HEK293 (cell line): ENCODE measurements around the gene ZNF609.

Source experiments
- CTCF ChIA-PET: fragments of 350-600 bp; formaldehyde crosslinking; extraction: SDS; loops from one replicate; lab custom pipeline; 2021; ENCODE audit warnings: antibody characterized with exemption; lab: Yijun Ruan, JAX
- POLR2A ChIA-PET: fragments of 300-600 bp; formaldehyde crosslinking; extraction: SDS; loops from one replicate; lab custom pipeline; 2020; ENCODE audit warnings: antibody characterized with exemption, inconsistent platforms; lab: Yijun Ruan, JAX
- H3K27ac ChIP-seq: fragments of 200-500 bp; sonication (Bioruptor generic); 2 replicates; pipeline ENCODE4 v1.5.1; 2014; ENCODE audit warnings: low read depth, low read length, control low read depth, inconsistent platforms; ENCODE audit errors: extremely low read depth
- H3K36me3 ChIP-seq, 2 experiments: fragments of 200-500 bp in 1 of 2; sonication (Bioruptor generic) in 1 of 2; 1 replicate in 1 of 2; 2 replicates in 1 of 2; pipeline ENCODE4 v1.5.1; 2014 to 2017; ENCODE audit warnings: inconsistent platforms in 2 of 2, low read length in 2 of 2; ENCODE audit not compliant: control insufficient read depth in 2 of 2, insufficient read depth in 1 of 2
- H3K4me1 ChIP-seq: fragments of 200-500 bp; sonication (Bioruptor generic); 2 replicates; pipeline ENCODE4 v1.5.1; 2014; ENCODE audit warnings: mild to moderate bottlenecking, low read length, inconsistent platforms; ENCODE audit not compliant: control insufficient read depth, insufficient read depth
- H3K4me3 ChIP-seq: 2 replicates; pipeline ENCODE4 v1.5.1; 2011; ENCODE audit warnings: low read depth, mild to moderate bottlenecking, control low read depth, low read length, moderate library complexity
- H3K9me3 ChIP-seq: fragments of 200-500 bp; sonication (Bioruptor generic); 2 replicates; pipeline ENCODE4 v1.5.1; 2014; ENCODE audit warnings: low read depth, low read length, inconsistent platforms; ENCODE audit not compliant: control insufficient read depth, insufficient read depth
- EGR2 ChIP-seq: fragments of 450-650 bp; formaldehyde crosslinking; IDR thresholded peaks from 2 replicates; pipeline ENCODE4 v1.5.1; 2016; ENCODE audit warnings: low read depth, missing biosample characterization, missing genetic modification characterization
- GFI1B ChIP-seq: fragments of 450-650 bp; formaldehyde crosslinking; IDR thresholded peaks from 2 replicates; pipeline ENCODE4 v1.5.1; 2016; ENCODE audit warnings: missing biosample characterization, missing genetic modification characterization
- GLI2 ChIP-seq: fragments of 450-650 bp; formaldehyde crosslinking; IDR thresholded peaks from 2 replicates; pipeline ENCODE4; 2017; ENCODE audit warnings: missing biosample characterization, missing genetic modification characterization, low read depth, borderline replicate concordance
- HIC1 ChIP-seq: fragments of 450-650 bp; formaldehyde crosslinking; IDR thresholded peaks from 2 replicates; pipeline ENCODE4 v1.5.1; 2016; ENCODE audit warnings: missing biosample characterization, missing genetic modification characterization
- HOXD13 ChIP-seq: sonication (generic); formaldehyde crosslinking; IDR thresholded peaks from 2 replicates; pipeline ENCODE4 v1.8.0; 2022; ENCODE audit warnings: missing genetic modification reagents, borderline replicate concordance
- IKZF3 ChIP-seq: fragments of 450-650 bp; IDR thresholded peaks from 2 replicates; pipeline ENCODE4 v1.5.0; 2018; ENCODE audit warnings: missing biosample characterization, mild to moderate bottlenecking, missing genetic modification characterization, moderate library complexity
- RBAK ChIP-seq: fragments of 450-650 bp; formaldehyde crosslinking; IDR thresholded peaks from 2 replicates; pipeline ENCODE4 v1.5.1; 2016; ENCODE audit warnings: missing biosample characterization, missing genetic modification characterization
- SCRT1 ChIP-seq: fragments of 450-650 bp; formaldehyde crosslinking; IDR thresholded peaks from 2 replicates; pipeline ENCODE4 v1.5.1; 2016; ENCODE audit warnings: missing biosample characterization, missing genetic modification characterization, borderline replicate concordance
- ZBTB8A ChIP-seq: fragments of 450-650 bp; formaldehyde crosslinking; IDR thresholded peaks from 2 replicates; pipeline ENCODE4 v1.5.1; 2016; ENCODE audit warnings: missing biosample characterization, missing genetic modification characterization
- ZFP37 ChIP-seq: fragments of 450-650 bp; formaldehyde crosslinking; IDR thresholded peaks from 2 replicates; pipeline ENCODE4 v1.5.1; 2016; ENCODE audit warnings: missing biosample characterization, missing genetic modification characterization
- ZFP41 ChIP-seq: fragments of 450-650 bp; formaldehyde crosslinking; IDR thresholded peaks from 2 replicates; pipeline ENCODE4 v1.5.1; 2016; ENCODE audit warnings: missing biosample characterization, missing genetic modification characterization, borderline replicate concordance
- ZNF140 ChIP-seq: fragments of 450-650 bp; formaldehyde crosslinking; IDR thresholded peaks from 2 replicates; pipeline ENCODE4 v1.5.1; 2016; ENCODE audit warnings: missing biosample characterization, missing genetic modification characterization
- ZNF155 ChIP-seq: fragments of 450-650 bp; formaldehyde crosslinking; IDR thresholded peaks from 2 replicates; pipeline ENCODE4 v1.5.1; 2016; ENCODE audit warnings: missing biosample characterization, missing genetic modification characterization
- ZNF211 ChIP-seq: fragments of 450-650 bp; formaldehyde crosslinking; IDR thresholded peaks from 2 replicates; pipeline ENCODE4 v1.5.1; 2016; ENCODE audit warnings: low read depth, missing biosample characterization, missing genetic modification characterization
- ZNF292 ChIP-seq: fragments of 450-650 bp; formaldehyde crosslinking; IDR thresholded peaks from 2 replicates; pipeline ENCODE4 v1.5.1; 2016; ENCODE audit warnings: low read depth, missing biosample characterization, missing genetic modification characterization, borderline replicate concordance
- ZNF366 ChIP-seq: fragments of 450-650 bp; formaldehyde crosslinking; conservative IDR thresholded peaks from 2 replicates; pipeline ENCODE4 v1.5.1; 2016; ENCODE audit warnings: missing biosample characterization, missing genetic modification characterization
- ZNF423 ChIP-seq: fragments of 450-650 bp; formaldehyde crosslinking; IDR thresholded peaks from 2 replicates; pipeline ENCODE4 v1.5.1; 2016; ENCODE audit warnings: missing biosample characterization, missing genetic modification characterization
- ZNF433 ChIP-seq: fragments of 450-650 bp; formaldehyde crosslinking; IDR thresholded peaks from 2 replicates; pipeline ENCODE4 v1.5.1; 2016; ENCODE audit warnings: missing biosample characterization, missing genetic modification characterization, low read depth
- ZNF521 ChIP-seq: fragments of 450-650 bp; formaldehyde crosslinking; IDR thresholded peaks from 2 replicates; pipeline ENCODE4 v1.5.1; 2017; ENCODE audit warnings: missing biosample characterization, mild to moderate bottlenecking, missing genetic modification characterization
- ZNF544 ChIP-seq: fragments of 450-650 bp; formaldehyde crosslinking; IDR thresholded peaks from 2 replicates; pipeline ENCODE4 v1.5.0; 2017; ENCODE audit warnings: missing biosample characterization, missing genetic modification characterization
- ZNF596 ChIP-seq: fragments of 450-650 bp; IDR thresholded peaks from 2 replicates; pipeline ENCODE4 v1.5.0; 2018; ENCODE audit warnings: missing biosample characterization, mild to moderate bottlenecking, missing genetic modification characterization, moderate library complexity
- ZNF600 ChIP-seq: fragments of 450-650 bp; formaldehyde crosslinking; IDR thresholded peaks from 2 replicates; pipeline ENCODE4 v1.5.1; 2016; ENCODE audit warnings: missing biosample characterization, missing genetic modification characterization
- ZNF610 ChIP-seq: fragments of 450-650 bp; formaldehyde crosslinking; IDR thresholded peaks from 2 replicates; pipeline ENCODE4 v1.5.1; 2016; ENCODE audit warnings: missing biosample characterization, missing genetic modification characterization, borderline replicate concordance
- ZNF704 ChIP-seq: fragments of 450-650 bp; formaldehyde crosslinking; IDR thresholded peaks from 2 replicates; pipeline ENCODE4 v1.5.1; 2016; ENCODE audit warnings: missing biosample characterization, missing genetic modification characterization
- ZNF707 ChIP-seq: fragments of 450-650 bp; formaldehyde crosslinking; IDR thresholded peaks from 2 replicates; pipeline ENCODE4 v1.5.1; 2016; ENCODE audit warnings: missing biosample characterization, missing genetic modification characterization
- ZNF777 ChIP-seq: fragments of 450-650 bp; formaldehyde crosslinking; IDR thresholded peaks from 2 replicates; pipeline ENCODE4 v1.5.1; 2017; ENCODE audit warnings: missing biosample characterization, missing genetic modification characterization, borderline replicate concordance
- ZNF791 ChIP-seq: fragments of 450-650 bp; formaldehyde crosslinking; IDR thresholded peaks from 2 replicates; pipeline ENCODE4 v1.5.1; 2016; ENCODE audit warnings: missing biosample characterization, missing genetic modification characterization
- TF ChIP-seq, protein P1 (sequence below): fragments of 450-650 bp; formaldehyde crosslinking; IDR thresholded peaks from 2 replicates; pipeline ENCODE4 v1.5.1; 2016; ENCODE audit warnings: missing biosample characterization, missing genetic modification characterization
- TF ChIP-seq, protein P2 (sequence below): fragments of 450-650 bp; formaldehyde crosslinking; IDR thresholded peaks from 2 replicates; pipeline ENCODE4 v1.5.1; 2016; ENCODE audit warnings: missing biosample characterization, missing genetic modification characterization
- TF ChIP-seq, protein P3 (sequence below): fragments of 450-650 bp; formaldehyde crosslinking; IDR thresholded peaks from 2 replicates; pipeline ENCODE4 v1.5.1; 2017; ENCODE audit warnings: missing biosample characterization, missing genetic modification characterization

Gene ZNF609

DNA sequence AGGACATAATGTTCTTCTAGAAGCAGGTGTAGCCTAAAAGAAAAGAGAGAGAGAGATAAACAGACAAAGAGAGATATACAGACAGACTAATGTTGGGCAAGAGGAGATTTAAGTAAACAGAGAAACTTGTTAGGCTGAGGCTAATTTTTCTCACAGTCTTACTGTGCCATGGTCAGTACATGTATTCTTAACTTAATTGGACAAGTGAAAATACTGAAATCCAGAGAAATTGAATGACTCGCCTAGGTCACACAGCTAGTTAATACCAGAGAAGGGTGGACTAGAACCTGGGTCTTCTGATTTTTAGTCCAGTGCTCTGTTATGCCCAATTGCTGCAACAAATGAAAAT is 6.7 kb upstream of the ZNF609 start:
- ChIA-PET CTCF (no interaction called here), POLR2A (no interaction called here)
- Histone ChIP-seq H3K4me1 (peaks cover 16% of the 10 kb centered on the region), H3K9me3 (no peaks in the 10 kb centered on the region), H3K36me3 (no peaks in the 10 kb centered on the region; a peak in 1 of 3 replicates), H3K27ac (no peak overlapping the region), H3K4me3 (no peak overlapping the region)
- TF ChIP-seq ZBTB8A (tag by site-specific recombination) (no peak), ZNF211 (tag by site-specific recombination) (no peak), ZNF704 (tag by site-specific recombination) (no peak), ZNF610 (tag by site-specific recombination) (no peak), ZNF292 (tag by site-specific recombination) (no peak), HOXD13 (CRISPR knock-in tag) (no peak), SCRT1 (tag by site-specific recombination) (no peak), ZNF596 (no peak), ZNF791 (tag by site-specific recombination) (no peak), ZNF140 (tag by site-specific recombination) (no peak), ZNF707 (no peak), ZNF366 (no peak), EGR2 (no peak), GFI1B (no peak)
- TF ChIP-seq, protein P1, sequence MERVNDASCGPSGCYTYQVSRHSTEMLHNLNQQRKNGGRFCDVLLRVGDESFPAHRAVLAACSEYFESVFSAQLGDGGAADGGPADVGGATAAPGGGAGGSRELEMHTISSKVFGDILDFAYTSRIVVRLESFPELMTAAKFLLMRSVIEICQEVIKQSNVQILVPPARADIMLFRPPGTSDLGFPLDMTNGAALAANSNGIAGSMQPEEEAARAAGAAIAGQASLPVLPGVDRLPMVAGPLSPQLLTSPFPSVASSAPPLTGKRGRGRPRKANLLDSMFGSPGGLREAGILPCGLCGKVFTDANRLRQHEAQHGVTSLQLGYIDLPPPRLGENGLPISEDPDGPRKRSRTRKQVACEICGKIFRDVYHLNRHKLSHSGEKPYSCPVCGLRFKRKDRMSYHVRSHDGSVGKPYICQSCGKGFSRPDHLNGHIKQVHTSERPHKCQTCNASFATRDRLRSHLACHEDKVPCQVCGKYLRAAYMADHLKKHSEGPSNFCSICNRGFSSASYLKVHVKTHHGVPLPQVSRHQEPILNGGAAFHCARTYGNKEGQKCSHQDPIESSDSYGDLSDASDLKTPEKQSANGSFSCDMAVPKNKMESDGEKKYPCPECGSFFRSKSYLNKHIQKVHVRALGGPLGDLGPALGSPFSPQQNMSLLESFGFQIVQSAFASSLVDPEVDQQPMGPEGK (tag by site-specific recombination), result no peak
- TF ChIP-seq, protein P2, sequence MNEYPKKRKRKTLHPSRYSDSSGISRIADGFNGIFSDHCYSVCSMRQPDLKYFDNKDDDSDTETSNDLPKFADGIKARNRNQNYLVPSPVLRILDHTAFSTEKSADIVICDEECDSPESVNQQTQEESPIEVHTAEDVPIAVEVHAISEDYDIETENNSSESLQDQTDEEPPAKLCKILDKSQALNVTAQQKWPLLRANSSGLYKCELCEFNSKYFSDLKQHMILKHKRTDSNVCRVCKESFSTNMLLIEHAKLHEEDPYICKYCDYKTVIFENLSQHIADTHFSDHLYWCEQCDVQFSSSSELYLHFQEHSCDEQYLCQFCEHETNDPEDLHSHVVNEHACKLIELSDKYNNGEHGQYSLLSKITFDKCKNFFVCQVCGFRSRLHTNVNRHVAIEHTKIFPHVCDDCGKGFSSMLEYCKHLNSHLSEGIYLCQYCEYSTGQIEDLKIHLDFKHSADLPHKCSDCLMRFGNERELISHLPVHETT (tag by site-specific recombination), result no peak

DNA sequence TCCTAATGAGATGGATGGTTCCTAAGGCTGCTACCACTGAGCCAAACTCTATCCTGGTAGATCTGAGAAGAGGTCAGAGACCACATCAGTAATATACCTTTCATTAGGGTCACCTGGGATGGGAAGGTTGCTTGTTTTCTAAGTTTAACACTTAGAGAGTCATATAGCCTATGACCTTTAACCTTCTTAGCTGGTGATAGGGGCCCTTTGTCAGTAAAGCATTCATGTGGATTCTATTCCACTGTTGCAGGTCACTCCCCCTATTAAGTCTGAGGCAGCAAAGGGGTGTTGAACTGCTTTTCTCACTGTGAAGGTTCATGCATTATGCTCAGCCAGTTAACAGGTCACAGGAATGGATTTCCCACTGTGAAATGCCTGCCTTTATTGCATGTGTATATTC is 6.1 kb upstream of the ZNF609 start:
- Histone ChIP-seq H3K9me3 (no peaks in the 10 kb centered on the region), H3K36me3 (no peaks in the 10 kb centered on the region; a peak in 1 of 3 replicates), H3K4me3 (no peak overlapping the region), H3K4me1 (peaks cover 20% of the 10 kb centered on the region), H3K27ac (no peak overlapping the region)
- ChIA-PET POLR2A (no interaction called here), CTCF (no interaction called here)
- no peak for TF ChIP-seq ZNF600 (tag by site-specific recombination)
- no peak for TF ChIP-seq IKZF3 (tag by site-specific recombination)
- no peak for TF ChIP-seq ZFP41 (tag by site-specific recombination)
- TF ChIP-seq GLI2, result no peak
- TF ChIP-seq ZNF521 (tag by site-specific recombination), result no peak
- no peak for TF ChIP-seq ZNF423 (tag by site-specific recombination)
- no peak for TF ChIP-seq EGR2
- TF ChIP-seq HIC1 (tag by site-specific recombination), result no peak
- TF ChIP-seq ZNF777 (tag by site-specific recombination), result no peak
- TF ChIP-seq ZNF155 (tag by site-specific recombination), result no peak
- TF ChIP-seq ZNF433 (tag by site-specific recombination), result no peak
- no peak for TF ChIP-seq ZFP37 (tag by site-specific recombination)
- no peak for TF ChIP-seq ZNF366
- TF ChIP-seq RBAK, result no peak
- TF ChIP-seq, protein P3, sequence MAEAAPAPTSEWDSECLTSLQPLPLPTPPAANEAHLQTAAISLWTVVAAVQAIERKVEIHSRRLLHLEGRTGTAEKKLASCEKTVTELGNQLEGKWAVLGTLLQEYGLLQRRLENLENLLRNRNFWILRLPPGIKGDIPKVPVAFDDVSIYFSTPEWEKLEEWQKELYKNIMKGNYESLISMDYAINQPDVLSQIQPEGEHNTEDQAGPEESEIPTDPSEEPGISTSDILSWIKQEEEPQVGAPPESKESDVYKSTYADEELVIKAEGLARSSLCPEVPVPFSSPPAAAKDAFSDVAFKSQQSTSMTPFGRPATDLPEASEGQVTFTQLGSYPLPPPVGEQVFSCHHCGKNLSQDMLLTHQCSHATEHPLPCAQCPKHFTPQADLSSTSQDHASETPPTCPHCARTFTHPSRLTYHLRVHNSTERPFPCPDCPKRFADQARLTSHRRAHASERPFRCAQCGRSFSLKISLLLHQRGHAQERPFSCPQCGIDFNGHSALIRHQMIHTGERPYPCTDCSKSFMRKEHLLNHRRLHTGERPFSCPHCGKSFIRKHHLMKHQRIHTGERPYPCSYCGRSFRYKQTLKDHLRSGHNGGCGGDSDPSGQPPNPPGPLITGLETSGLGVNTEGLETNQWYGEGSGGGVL (tag by site-specific recombination), result no peak
- TF ChIP-seq ZNF544 (tag by site-specific recombination), result no peak
